NCI-H1048 (cell line): Measurements from ENCODE around the gene HSPA9.

Experiments used
- DNase-seq: peaks from one replicate; lab custom pipeline; 2025; lab: John Stamatoyannopoulos, UW

Gene HSPA9

GRCh38 chr5:138560971-138561370 lies 14.2 kb downstream of the HSPA9 start:
- no peak for DNase-seq

DNA sequence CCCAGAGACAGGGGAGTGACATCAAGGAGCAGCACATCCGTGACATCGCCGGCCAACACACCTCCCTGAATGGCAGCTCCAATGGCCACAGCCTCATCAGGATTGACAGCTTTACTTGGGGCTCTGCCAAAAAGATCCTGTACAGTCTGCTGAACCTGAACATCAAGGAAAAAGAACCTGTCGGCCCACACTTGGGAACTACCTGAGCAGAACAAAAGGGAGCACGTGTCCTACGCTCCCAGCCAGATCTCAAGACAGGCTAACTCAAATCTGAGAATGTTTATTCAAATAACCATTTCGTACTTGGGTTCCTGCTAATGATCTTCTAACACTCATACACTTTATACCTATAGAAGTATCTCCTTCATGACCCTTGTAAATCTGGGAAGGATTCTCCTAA lies 15.3 kb downstream of the HSPA9 start:
- DNase-seq = no peak

DNA sequence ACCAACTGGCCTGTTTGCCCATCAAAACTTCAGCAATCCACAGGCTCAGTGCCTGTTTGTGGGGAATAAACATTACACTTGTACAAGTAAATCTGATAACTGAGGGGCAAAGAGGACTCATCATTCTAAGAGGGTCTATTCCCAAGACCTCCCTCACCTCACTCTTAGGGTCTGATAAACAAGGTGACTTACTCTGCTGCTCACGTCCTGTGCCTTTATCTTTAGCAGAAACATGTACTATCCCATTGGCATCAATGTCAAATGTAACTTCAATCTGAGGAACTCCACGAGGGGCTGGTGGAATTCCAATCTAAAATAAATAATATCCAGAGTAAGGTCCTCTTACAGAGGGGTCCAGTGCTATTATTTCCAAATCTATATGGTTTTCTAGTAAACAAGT lies 17.5 kb downstream of the HSPA9 start:
- no peak for DNase-seq

GRCh38 chr5:138554143-138554542 lies 21.1 kb downstream of the HSPA9 start:
- no peak for DNase-seq

DNA sequence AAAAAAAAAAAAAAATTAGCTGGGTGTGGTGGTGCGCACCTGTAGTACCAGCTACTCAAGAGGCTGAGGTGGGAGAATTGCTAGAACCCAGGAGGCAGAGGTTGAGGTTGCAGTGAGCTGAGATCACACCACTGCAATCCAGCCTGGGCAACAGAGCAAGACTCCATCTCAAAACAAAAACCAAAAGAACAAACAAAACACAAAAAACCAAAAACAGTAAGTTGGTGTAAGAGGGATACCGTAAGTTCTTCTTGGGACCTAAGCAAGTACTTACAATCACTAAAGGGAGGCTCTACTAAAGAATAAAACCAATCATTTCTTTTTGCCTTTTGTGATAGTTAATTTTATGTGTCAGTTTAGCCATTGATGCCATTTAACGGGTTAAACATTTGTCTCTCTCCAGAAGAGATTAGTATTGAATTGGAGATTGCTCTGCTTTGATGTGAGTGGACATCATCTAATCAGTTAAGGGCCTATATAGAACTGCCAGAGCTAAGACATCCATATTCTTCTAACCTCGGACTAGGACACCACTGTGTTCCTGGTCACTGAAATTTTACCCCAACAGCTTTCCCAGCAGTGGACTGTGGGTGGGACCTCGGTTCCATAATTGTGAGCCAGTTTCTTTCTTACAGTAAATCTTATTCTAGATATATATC lies 21.6 kb downstream of the HSPA9 start:
- no peak for DNase-seq

- no peak for DNase-seq
These were observed 22.5 kb downstream of the HSPA9 start for GRCh38 chr5:138552657-138553056.

DNA sequence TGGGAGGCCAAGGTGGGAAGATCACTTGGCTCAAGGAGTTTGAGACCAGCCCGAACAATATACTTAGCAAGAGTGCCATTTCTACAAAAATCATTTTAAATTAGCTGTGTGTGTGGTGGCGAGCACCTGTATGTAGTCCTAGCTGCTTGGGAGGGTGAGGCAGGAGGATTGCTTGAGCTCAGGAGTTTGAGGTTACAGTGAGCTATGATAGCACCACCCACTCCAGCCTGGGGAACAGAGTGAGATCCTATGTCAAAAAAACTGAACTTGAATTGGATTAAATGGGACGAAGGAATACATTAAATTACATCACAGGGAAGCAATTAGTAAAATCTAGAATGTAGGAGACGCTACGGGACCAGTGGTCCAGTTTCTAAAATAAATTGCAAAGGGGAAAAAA lies 25.8 kb downstream of the HSPA9 start:
- no peak for DNase-seq

DNA sequence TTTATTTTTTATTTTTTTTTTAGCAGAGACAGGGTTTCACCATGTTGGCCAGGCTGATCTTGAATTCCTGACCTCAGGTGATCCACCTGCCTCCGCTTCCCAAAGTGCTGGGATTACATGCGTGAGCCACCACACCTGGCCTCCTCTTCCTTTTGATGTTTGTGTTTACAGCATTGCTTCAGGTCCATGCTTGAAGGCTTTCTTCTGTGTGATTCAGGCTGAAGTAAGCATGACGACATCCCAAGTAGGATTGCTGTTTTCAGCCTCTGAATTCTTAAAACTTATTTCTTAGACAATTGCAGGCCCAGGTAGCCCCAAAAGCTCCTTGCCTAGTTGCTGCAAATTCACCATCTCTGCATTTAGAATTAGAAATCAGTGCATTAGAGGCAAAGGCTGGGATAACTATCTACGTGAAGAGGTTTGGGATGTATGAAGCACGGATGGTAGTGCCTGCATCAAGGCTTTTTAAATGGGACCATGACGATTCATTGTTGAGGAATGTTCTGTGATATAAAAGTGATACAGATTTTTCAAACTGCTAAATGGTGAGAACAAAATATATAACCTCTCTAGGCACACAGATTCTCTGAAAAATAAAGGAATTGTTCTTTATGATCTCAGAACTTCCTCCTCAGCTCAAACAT lies 29.2 kb downstream of the HSPA9 start:
- no peak for DNase-seq

- DNase-seq = no peak
These were observed 30.7 kb downstream of the HSPA9 start for GRCh38 chr5:138544181-138545134.

- no peak for DNase-seq
These were observed 31.5 kb downstream of the HSPA9 start for GRCh38 chr5:138543730-138544104.

DNA sequence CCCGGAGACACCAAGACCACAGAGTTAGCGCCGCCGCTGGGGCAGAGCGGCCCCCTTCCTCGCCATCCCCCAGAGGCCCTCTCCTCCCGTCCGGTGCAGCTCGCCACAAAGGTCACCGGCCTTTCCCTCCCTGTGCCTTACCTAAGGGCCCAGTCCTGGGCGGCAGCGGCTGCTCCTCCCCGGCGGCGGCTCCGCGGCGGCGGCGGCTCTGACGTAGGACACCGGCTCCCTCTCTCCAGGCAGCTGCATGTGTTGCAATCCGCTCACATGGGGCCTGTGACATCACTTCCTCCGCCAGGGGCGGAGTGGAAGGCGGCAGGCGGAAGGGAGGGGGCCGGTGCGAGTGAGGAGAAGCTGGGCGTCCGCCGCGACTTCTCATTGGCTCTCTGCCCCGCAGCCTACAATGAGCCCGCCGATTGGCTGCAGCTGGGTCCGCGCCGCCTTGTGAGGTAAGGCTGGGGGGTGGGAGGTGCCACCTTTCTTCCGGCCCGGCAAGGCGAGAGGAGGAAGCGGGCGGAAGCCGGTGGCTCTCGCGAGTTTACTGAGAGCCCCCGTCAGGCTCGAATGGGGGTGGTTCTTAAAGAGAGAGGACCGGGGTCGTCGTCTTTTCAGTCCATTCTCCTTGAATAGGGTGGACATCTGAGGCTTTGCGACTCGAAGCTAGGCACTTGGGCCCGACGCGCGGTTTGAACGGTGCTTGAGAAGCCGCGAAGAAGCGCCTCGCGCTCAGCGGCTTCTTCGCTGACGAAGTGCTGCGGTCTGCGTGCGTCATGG lies 32.1 kb downstream of the HSPA9 start, which contains the start of gene ETF1:
Gene ETF1, minus strand, starts transcription at position 281 of the 774 bp plus-strand sequence. CDS start 318 bp downstream, outside the sequence.
- peak; percentile 99 for DNase-seq

GRCh38 chr5:138542180-138542955 lies 32.8 kb downstream of the HSPA9 start:
- no peak for DNase-seq

- DNase-seq = no peak
These were observed 33.6 kb downstream of the HSPA9 start for GRCh38 chr5:138541511-138542179.

DNA sequence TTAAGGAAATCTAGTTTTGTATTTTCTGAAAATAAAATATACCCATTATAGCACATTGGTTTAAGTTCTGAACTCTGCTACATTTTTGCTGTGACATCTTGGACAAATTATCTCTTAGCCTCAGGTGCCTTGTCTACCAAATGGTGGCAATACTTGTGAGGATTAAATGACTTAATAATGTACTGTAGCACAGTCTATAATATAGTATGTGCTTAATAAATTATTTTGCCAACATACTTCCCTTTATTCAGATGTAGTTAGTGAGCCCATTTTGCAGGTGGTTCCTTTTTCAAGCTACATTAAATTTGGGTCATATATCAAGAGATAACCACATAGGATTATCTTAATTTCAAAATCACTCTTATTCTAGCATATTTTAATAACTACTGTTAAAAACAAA lies 35.4 kb downstream of the HSPA9 start:
- DNase-seq = no peak

DNA sequence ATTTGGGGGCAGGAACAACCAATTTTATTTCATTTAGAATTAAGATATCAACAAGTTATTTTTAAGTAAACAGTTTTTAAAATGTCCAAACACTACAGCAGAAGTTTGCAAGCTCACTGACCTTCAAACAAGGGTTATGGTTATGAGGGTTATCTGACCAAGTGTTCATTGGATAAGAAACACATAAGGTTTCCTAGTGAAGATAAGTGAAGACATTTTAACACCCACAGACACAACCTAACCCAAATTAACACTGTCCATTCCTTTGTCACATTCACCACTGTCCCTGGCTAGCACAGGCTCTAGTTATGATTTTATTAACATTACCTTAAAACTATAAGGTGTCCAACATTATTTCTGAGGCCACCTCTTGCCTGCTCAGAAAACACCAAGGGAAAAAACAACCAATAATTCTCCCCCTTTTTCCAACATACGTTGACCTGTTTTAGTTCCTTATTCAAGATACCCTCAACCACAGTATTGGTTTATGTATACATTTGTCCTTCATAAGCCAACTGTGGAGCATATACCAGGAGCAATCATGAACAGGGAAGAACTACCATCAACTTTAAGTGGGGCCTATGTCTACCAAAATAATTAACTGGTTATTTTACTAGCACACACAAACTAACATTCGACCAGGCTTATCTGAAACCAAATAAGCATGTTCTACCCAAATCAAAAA lies 36.1 kb downstream of the HSPA9 start:
- DNase-seq = no peak

DNA sequence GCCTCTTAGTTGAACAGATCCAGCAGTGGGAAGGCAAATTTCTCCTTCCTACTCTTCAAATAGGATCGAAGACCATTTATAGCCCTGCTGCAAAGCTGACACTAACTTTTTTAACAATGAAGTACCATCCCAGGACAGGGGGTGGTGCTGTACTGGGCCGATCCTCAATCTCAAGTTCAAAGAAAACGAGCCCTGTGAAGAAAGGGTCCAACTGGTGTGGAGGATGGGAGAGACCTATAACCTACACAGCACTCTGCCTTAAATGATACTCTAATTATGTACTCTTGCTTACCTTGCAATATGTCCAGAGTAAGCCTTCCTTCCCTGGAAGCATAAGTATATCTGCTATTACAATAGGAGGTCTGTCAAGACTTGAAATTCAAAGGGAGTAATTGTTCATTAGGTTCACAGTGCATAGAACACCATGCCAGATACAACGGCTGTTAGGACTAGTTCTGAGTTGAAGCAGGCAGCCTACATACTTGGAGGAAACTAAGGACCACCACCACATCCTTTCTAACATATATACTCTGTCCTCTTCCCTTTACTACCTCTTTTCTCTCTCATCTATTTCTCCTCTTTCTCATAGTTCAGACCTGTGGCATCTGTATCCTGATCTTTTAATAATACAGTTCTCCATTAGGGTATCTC lies 38.4 kb downstream of the HSPA9 start:
- no peak for DNase-seq

DNA sequence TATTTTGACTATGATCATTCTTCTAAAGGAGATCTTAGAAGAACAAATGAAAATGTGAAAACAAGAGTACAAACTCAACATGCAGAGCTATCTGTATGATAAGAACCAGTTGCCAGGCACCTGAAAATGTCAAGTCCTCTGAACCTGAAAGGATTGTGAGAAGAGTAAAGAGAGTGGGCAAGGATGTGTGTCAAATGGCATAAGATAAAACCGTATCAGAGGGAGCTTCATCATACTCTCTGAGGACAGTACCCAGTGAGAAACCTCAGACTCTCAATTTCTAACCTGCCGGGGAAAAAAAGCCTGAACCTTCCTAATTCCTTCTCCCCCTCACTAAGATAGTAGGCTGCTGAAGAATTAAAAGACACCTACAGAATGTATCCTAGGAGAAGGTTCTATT lies 39.0 kb downstream of the HSPA9 start:
- DNase-seq = no peak

DNA sequence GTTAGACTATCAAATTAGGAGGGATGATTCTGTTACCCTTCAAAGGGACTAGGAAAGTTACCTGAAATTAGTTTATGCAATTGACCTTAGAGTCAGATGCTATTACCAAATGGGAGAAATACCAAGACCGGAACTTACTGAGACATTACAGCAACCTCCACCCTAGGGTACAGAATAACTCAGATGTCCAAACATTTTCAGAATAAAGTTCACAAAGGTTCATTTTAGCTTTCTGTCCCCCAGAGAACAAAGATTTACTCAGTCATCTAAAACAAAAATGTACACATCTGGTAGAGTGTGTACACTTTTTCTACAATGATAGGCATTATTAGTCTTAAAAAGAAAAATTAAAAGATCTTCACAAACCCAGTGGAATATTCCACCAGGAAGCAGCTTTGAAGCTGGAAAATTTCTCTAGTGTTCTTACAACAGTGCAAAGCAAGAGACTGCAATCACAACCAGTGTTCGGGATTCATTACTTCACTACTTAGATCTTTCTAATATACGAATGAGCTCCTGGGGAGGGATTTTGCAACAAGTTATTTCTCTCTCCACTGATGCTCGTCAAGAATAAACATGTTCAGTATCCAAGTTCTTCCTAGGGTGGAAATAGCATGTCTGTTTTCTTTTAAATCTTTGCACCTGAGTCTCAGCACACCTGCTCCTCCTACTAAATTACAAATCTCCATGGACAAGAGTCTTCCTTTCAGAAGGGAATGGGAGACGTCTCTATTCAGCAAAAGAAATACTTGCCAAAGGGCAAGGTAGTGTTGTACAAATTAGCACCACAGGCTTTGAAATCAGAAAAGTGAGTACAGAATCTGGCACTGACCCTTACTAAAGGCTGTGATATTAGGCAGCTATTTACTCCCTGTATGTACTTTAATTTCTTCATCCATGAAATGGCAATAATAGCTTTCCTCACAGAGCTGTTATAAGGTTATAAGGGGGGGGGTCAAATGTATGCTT lies 40.9 kb downstream of the HSPA9 start:
- DNase-seq = no peak
